Testis (tissue), 3 donors: ENCODE data around the gene CBX3. TPM values are rescaled to one million over a fixed set of nuclear protein-coding genes. Genes with fewer than 3 reads are reported as not detected.

Experiments used
- DNase-seq: peaks from one replicate; pipeline ENCODE4 v3.0.0-alpha.2; 2019
- H3K27ac ChIP-seq, 2 donors: fragments of 200-600 bp; sonication (generic); one replicate each; pipeline ENCODE4 v1.5.1; 2019
- H3K27me3 ChIP-seq: fragments of 200-600 bp; sonication (generic); one replicate; pipeline ENCODE4 v1.5.1; 2019
- H3K36me3 ChIP-seq: fragments of 200-600 bp; sonication (generic); one replicate; pipeline ENCODE4 v1.5.1; 2017; ENCODE audit warnings: low read depth; ENCODE audit errors: missing control alignments
- H3K4me1 ChIP-seq: fragments of 200-600 bp; sonication (generic); one replicate; pipeline ENCODE4 v1.5.1; 2019
- H3K4me3 ChIP-seq, 2 donors: fragments of 200-600 bp; sonication (generic); one replicate each; pipeline ENCODE4 v1.5.1; 2017 to 2019
- H3K9me3 ChIP-seq: fragments of 200-600 bp; sonication (generic); one replicate; pipeline ENCODE4 v1.5.1; 2017
- CTCF ChIP-seq, 3 experiments: fragments of 450-650 bp in 2 of 3; fragments of 200-600 bp in 1 of 3; sonication (generic) in 1 of 3; IDR thresholded peaks; one replicate each; pipeline ENCODE4 v1.5.1; 2016 to 2019; ENCODE audit warnings: antibody characterized with exemption in 3 of 3, mild to moderate bottlenecking in 2 of 3, moderate library complexity in 1 of 3
- POLR2A ChIP-seq: fragments of 450-650 bp; IDR thresholded peaks from one replicate; pipeline ENCODE4 v1.6.1; 2017; ENCODE audit warnings: antibody characterized with exemption, mild to moderate bottlenecking, moderate library complexity
- WGBS, 2 donors: methylation state at CpG; one replicate each; pipeline ENCODE4 v1.1.5; 2018; 5-methylcytosine and 5-hydroxymethylcytosine counted together
- intact Hi-C: fragments of 100-400 bp; cut with DNase I; formaldehyde crosslinking; loops from one replicate; pipeline ENCODE4 v1.15.1; 2023; ENCODE audit warnings: low total_unique reads
- polyA plus RNA-seq: library from polyadenylated mRNA; stranded (reverse); fragments of 350-450 nt; fragmentation: Illumina TruSeq; extraction: RNeasy Lipid Tissue Mini Kit (QIAGEN cat#74804); gene quantifications from one replicate; pipeline ENCODE4 v1.2.3, GENCODE V29; 2014; ENCODE audit warnings: low read depth, low replicate concordance; ENCODE audit not compliant: insufficient read depth
- total RNA-seq, 2 donors: library from RNA; depleted of rRNA; stranded (reverse); fragments of >200 nt; gene quantifications; one replicate each; pipeline ENCODE4 v1.2.3, GENCODE V29; 2016

The CBX3 gene
- total and polyA plus RNA-seq, 3 donors from 2014 or later: 95.7 to 137 (median 116) TPM

GRCh38 chr7:26188206-26188956 lies 13.2 kb upstream of the CBX3 start:
- Histone ChIP-seq H3K4me1 (peaks cover 3% of the 10 kb centered on the region), H3K27me3 (no peaks in the 10 kb centered on the region), H3K4me3 (no peak overlapping the region), H3K9me3 (no peaks in the 10 kb centered on the region), H3K36me3 (no peaks in the 10 kb centered on the region), H3K27ac (no peak overlapping the region)
- no peak for TF ChIP-seq POLR2A
- no peak for TF ChIP-seq CTCF (IDR thresholded peaks at IDR 0.05)
- 75 to 81% methylated on average over 9 of the region's 9 CpGs for WGBS, 2 donors
- no peak for DNase-seq
- intact Hi-C loops: no loop called here

GRCh38 chr7:26188957-26189541 lies 12.5 kb upstream of the CBX3 start:
- intact Hi-C loops: no loop called here
- no peak for DNase-seq
- Histone ChIP-seq H3K27ac (no peak overlapping the region), H3K36me3 (no peaks in the 10 kb centered on the region), H3K9me3 (no peaks in the 10 kb centered on the region), H3K27me3 (no peaks in the 10 kb centered on the region), H3K4me3 (no peak overlapping the region), H3K4me1 (peaks cover 7% of the 10 kb centered on the region)
- WGBS, 2 donors: 84 to 85% methylated on average over 3 of the region's 3 CpGs
- TF ChIP-seq CTCF (IDR thresholded peaks at IDR 0.05) (no peak), POLR2A (no peak)

- H3K27me3 ChIP-seq: no peaks in the 10 kb centered on the region
- no peak overlapping the region for H3K27ac ChIP-seq
- DNase-seq: no peak
- TF ChIP-seq CTCF (IDR thresholded peaks at IDR 0.05) (no peak), POLR2A (no peak)
- no peaks in the 10 kb centered on the region for H3K36me3 ChIP-seq
- 85 to 88% methylated on average over 3 of the region's 3 CpGs for WGBS, 2 donors
- no peak overlapping the region for H3K4me3 ChIP-seq
- intact Hi-C loops: no loop called here
- H3K4me1 ChIP-seq: peaks cover 10% of the 10 kb centered on the region
- H3K9me3 ChIP-seq: no peaks in the 10 kb centered on the region
These were observed 11.8 kb upstream of the CBX3 start for GRCh38 chr7:26189697-26190096.

- Histone ChIP-seq H3K36me3 (no peaks in the 10 kb centered on the region), H3K27me3 (no peaks in the 10 kb centered on the region), H3K9me3 (no peaks in the 10 kb centered on the region), H3K27ac (no peak overlapping the region), H3K4me1 (peaks cover 10% of the 10 kb centered on the region), H3K4me3 (no peak overlapping the region)
- TF ChIP-seq CTCF (IDR thresholded peaks at IDR 0.05) (no peak), POLR2A (no peak)
- intact Hi-C loops: no loop called here
- 85 to 88% methylated on average over 1 of the region's 1 CpG for whole genome bisulfite sequencing, 2 donors
- no peak for DNase-seq
These were observed 11.1 kb upstream of the CBX3 start for GRCh38 chr7:26190417-26190869.
